H9 (cell line): ENCODE data around the gene NMT1. TPM values are rescaled to one million over a fixed set of nuclear protein-coding genes. Genes with fewer than 3 reads are reported as not detected.

Experiments
- DNase-seq: peaks from one replicate; pipeline ENCODE4 v3.0.0-alpha.2; 2017
- H2AFZ ChIP-seq: one replicate; pipeline ENCODE4 v1.6.1; 2013; ENCODE audit warnings: mild to moderate bottlenecking, low read length, control low read depth, moderate library complexity
- H2AK5ac ChIP-seq: 2 replicates; pipeline ENCODE4 v1.6.1; 2013; ENCODE audit warnings: low read length, control low read depth, mixed read lengths; ENCODE audit not compliant: insufficient read length
- H2BK120ac ChIP-seq: one replicate; pipeline ENCODE4 v1.6.1; 2013; ENCODE audit warnings: low read depth, mild to moderate bottlenecking, low read length, control low read depth, inconsistent platforms; ENCODE audit not compliant: poor library complexity, severe bottlenecking
- H2BK12ac ChIP-seq: 2 replicates; pipeline ENCODE4 v1.6.1; 2013; ENCODE audit warnings: low read length, control low read depth, mixed read lengths, low read depth; ENCODE audit not compliant: insufficient read length
- H2BK15ac ChIP-seq: 2 replicates; pipeline ENCODE4 v1.6.1; 2013; ENCODE audit warnings: low read depth, low read length, control low read depth
- H2BK20ac ChIP-seq: one replicate; pipeline ENCODE4 v1.6.1; 2013; ENCODE audit warnings: low read depth, mild to moderate bottlenecking, low read length, control low read depth, inconsistent platforms; ENCODE audit not compliant: poor library complexity, severe bottlenecking
- H2BK5ac ChIP-seq: 2 replicates; pipeline ENCODE4 v1.6.1; 2013; ENCODE audit warnings: low read length, control low read depth, mixed read lengths; ENCODE audit not compliant: insufficient read length
- H3K14ac ChIP-seq: 2 replicates; pipeline ENCODE4 v1.6.1; 2013; ENCODE audit warnings: low read length, control low read depth; ENCODE audit not compliant: insufficient read depth
- H3K18ac ChIP-seq: 2 replicates; pipeline ENCODE4 v1.6.1; 2013; ENCODE audit warnings: low read depth, mild to moderate bottlenecking, mixed read lengths, low read length, control low read depth; ENCODE audit not compliant: insufficient read length
- H3K23ac ChIP-seq: 2 replicates; pipeline ENCODE4 v1.6.1; 2013; ENCODE audit warnings: low read length, control low read depth, mixed read lengths, low read depth; ENCODE audit not compliant: insufficient read length
- H3K23me2 ChIP-seq: 2 replicates; pipeline ENCODE4 v1.6.1; 2013; ENCODE audit warnings: low read depth, mild to moderate bottlenecking, mixed read lengths, low read length, control low read depth; ENCODE audit not compliant: insufficient read length, poor library complexity, severe bottlenecking
- H3K27ac ChIP-seq: 2 replicates; pipeline ENCODE4 v1.5.1; 2013; ENCODE audit warnings: low read length, control low read depth, mixed read lengths, low read depth; ENCODE audit not compliant: insufficient read length
- H3K27me3 ChIP-seq: 2 replicates; pipeline ENCODE4 v1.6.1; 2013; ENCODE audit warnings: low read length, control low read depth, inconsistent platforms; ENCODE audit not compliant: insufficient read depth
- H3K4ac ChIP-seq: 2 replicates; pipeline ENCODE4 v1.6.1; 2013; ENCODE audit warnings: low read depth, mild to moderate bottlenecking, control low read depth, inconsistent platforms, low read length, moderate library complexity
- H3K4me1 ChIP-seq: 2 replicates; pipeline ENCODE4 v1.6.1; 2013; ENCODE audit warnings: low read length, control low read depth, inconsistent platforms; ENCODE audit not compliant: insufficient read depth
- H3K4me2 ChIP-seq: 2 replicates; pipeline ENCODE4 v1.6.1; 2013; ENCODE audit warnings: low read length, control low read depth, mixed read lengths; ENCODE audit not compliant: insufficient read length, insufficient read depth
- H3K56ac ChIP-seq: 2 replicates; pipeline ENCODE4 v1.6.1; 2013; ENCODE audit warnings: low read depth, mild to moderate bottlenecking, mixed read lengths, low read length, control low read depth; ENCODE audit not compliant: insufficient read length
- H3K79me1 ChIP-seq: 2 replicates; pipeline ENCODE4 v1.6.1; 2013; ENCODE audit warnings: low read depth, mild to moderate bottlenecking, moderate library complexity, low read length, control low read depth, inconsistent platforms; ENCODE audit not compliant: insufficient read depth, poor library complexity, severe bottlenecking
- H3K79me2 ChIP-seq: 2 replicates; pipeline ENCODE4 v1.6.1; 2013; ENCODE audit warnings: low read length, control low read depth, inconsistent platforms; ENCODE audit not compliant: insufficient read depth
- H3K9ac ChIP-seq: 2 replicates; pipeline ENCODE4 v1.6.1; 2013; ENCODE audit warnings: low read length, control low read depth, mixed read lengths; ENCODE audit not compliant: insufficient read length; ENCODE audit errors: extremely low read depth
- H3K9me3 ChIP-seq: one replicate; pipeline ENCODE4 v1.6.1; 2013; ENCODE audit warnings: low read depth, low read length, inconsistent platforms; ENCODE audit not compliant: control insufficient read depth
- H3T11ph ChIP-seq: one replicate; pipeline ENCODE4 v1.6.1; 2013; ENCODE audit warnings: mild to moderate bottlenecking, low read length, control low read depth, inconsistent platforms
- H4K20me1 ChIP-seq: one replicate; pipeline ENCODE4 v1.6.1; 2013; ENCODE audit not compliant: control insufficient read depth, insufficient read length, insufficient read depth
- H4K5ac ChIP-seq: 2 replicates; pipeline ENCODE4 v1.6.1; 2013; ENCODE audit warnings: low read depth, mild to moderate bottlenecking, mixed read lengths, low read length, control low read depth; ENCODE audit not compliant: insufficient read length
- H4K8ac ChIP-seq: replicated peaks from 2 replicates; pipeline ENCODE4 v1.6.1; 2013; ENCODE audit warnings: low read length, control low read depth, mixed read lengths, low read depth; ENCODE audit not compliant: insufficient read length
- H4K91ac ChIP-seq: 2 replicates; pipeline ENCODE4 v1.6.1; 2013; ENCODE audit warnings: low read depth, mild to moderate bottlenecking, moderate library complexity, mixed read lengths, low read length, control low read depth; ENCODE audit not compliant: insufficient read length
- H3K27ac Mint-ChIP-seq, 3 experiments: 2 replicates in 2 of 3; 3 replicates in 1 of 3; pipeline ENCODE4 v1.8.0; 2020 to 2021; ENCODE audit warnings: mixed read lengths in 3 of 3, mild to moderate bottlenecking in 1 of 3, moderate library complexity in 1 of 3
- H3K27me3 Mint-ChIP-seq: 2 replicates; pipeline ENCODE4 v1.8.0; 2021; ENCODE audit warnings: low read depth, mild to moderate bottlenecking, moderate library complexity, mixed read lengths
- H3K36me3 Mint-ChIP-seq, 3 experiments: 2 replicates in 2 of 3; 3 replicates in 1 of 3; pipeline ENCODE4 v1.8.0; 2020 to 2021; ENCODE audit warnings: low read depth in 3 of 3, mixed read lengths in 3 of 3; ENCODE audit not compliant: insufficient read depth in 1 of 3
- H3K4me1 Mint-ChIP-seq, 2 experiments: 2 replicates each; pipeline ENCODE4 v1.8.0; 2020; ENCODE audit warnings: mixed read lengths in 2 of 2
- H3K4me3 Mint-ChIP-seq, 2 experiments: 2 replicates in 1 of 2; 3 replicates in 1 of 2; pipeline ENCODE4 v1.8.0; 2020 to 2021; ENCODE audit warnings: mild to moderate bottlenecking in 2 of 2, mixed read lengths in 2 of 2, moderate library complexity in 1 of 2
- H3K9me3 Mint-ChIP-seq, 2 experiments: 2 replicates in 1 of 2; 3 replicates in 1 of 2; pipeline ENCODE4 v1.8.0; 2020; ENCODE audit warnings: mild to moderate bottlenecking in 2 of 2, mixed read lengths in 2 of 2, moderate library complexity in 1 of 2
- CTCF ChIP-seq: fragments of 200-600 bp; sonication (generic); conservative IDR thresholded peaks from 3 replicates; pipeline ENCODE4 v1.8.0; 2021; ENCODE audit warnings: antibody characterized with exemption, mild to moderate bottlenecking
- WGBS: extraction: QIAGEN DNeasy Blood & Tissue Kit; methylation state at CpG from one replicate; pipeline ENCODE4 v1.1.7; 2013; ENCODE audit warnings: missing lambda C conversion rate, low lambda C conversion rate, mixed read lengths; ENCODE audit not compliant: insufficient read length; ENCODE audit errors: extremely low coverage; 5-methylcytosine and 5-hydroxymethylcytosine counted together
- total RNA-seq: library from RNA; stranded (reverse); gene quantifications from 2 replicates; pipeline ENCODE4 v1.2.1, GENCODE V29; 2021

Gene NMT1
- total RNA-seq, 1 experiment from 2014 or later, result 150 TPM

GRCh38 chr17:45113424-45113754, 52.3 kb downstream of the NMT1 start:
- Histone ChIP-seq H3K4me1 (no peaks in the 10 kb centered on the region), H3K56ac (no peak overlapping the region), H3K23me2 (no peaks in the 10 kb centered on the region), H4K8ac (no peak overlapping the region), H3T11ph (no peak overlapping the region), H3K4ac (no peak overlapping the region), H3K79me2 (no peaks in the 10 kb centered on the region), H3K9ac (no peak overlapping the region), H3K27me3 (no peaks in the 10 kb centered on the region), H3K27ac (no peak overlapping the region), H3K23ac (no peak overlapping the region), H2AK5ac (no peak overlapping the region), H4K91ac (no peak overlapping the region), H2AFZ (no peak overlapping the region), H2BK120ac (no peak overlapping the region), H3K18ac (no peak overlapping the region), H3K14ac (no peak overlapping the region; the same call in 1 of the 2 replicates), H2BK12ac (no peak overlapping the region), H2BK15ac (no peak overlapping the region), H3K4me2 (no peak overlapping the region), H3K79me1 (no peaks in the 10 kb centered on the region), H3K9me3 (no peaks in the 10 kb centered on the region), H2BK5ac (no peak overlapping the region), H4K5ac (no peak overlapping the region), H4K20me1 (no peaks in the 10 kb centered on the region), H2BK20ac (no peak overlapping the region)
- TF ChIP-seq CTCF, result no peak
- Mint-ChIP-seq H3K27ac (no peak overlapping the region), H3K4me3 (no peak overlapping the region), H3K9me3 (no peaks in the 10 kb centered on the region), H3K36me3 (peaks cover 0 to 11% (median 3%) of the 10 kb centered on the region in 3 experiments; a peak in 4 of 7 replicates), H3K27me3 (peaks cover 2% of the 10 kb centered on the region; the same call in 1 of the 2 replicates), H3K4me1 (peaks cover 8 to 36% of the 10 kb centered on the region in 2 experiments)
- no peak for DNase-seq
- no CpG with 5 or more reads among the region's 9 CpGs for WGBS
